ENCODE measurements around the gene SCN2A. TPM values are rescaled to one million over a fixed set of nuclear protein-coding genes. Genes with fewer than 3 reads are reported as not detected.
"Not testable (repeated sequence)": the region's sequence is repeated elsewhere in the genome, so short reads cannot be mapped to it uniquely, and the experiment has no call there.

The SCN2A gene
- total RNA-seq, 2 experiments from 2014 or later, result not detected

DNA sequence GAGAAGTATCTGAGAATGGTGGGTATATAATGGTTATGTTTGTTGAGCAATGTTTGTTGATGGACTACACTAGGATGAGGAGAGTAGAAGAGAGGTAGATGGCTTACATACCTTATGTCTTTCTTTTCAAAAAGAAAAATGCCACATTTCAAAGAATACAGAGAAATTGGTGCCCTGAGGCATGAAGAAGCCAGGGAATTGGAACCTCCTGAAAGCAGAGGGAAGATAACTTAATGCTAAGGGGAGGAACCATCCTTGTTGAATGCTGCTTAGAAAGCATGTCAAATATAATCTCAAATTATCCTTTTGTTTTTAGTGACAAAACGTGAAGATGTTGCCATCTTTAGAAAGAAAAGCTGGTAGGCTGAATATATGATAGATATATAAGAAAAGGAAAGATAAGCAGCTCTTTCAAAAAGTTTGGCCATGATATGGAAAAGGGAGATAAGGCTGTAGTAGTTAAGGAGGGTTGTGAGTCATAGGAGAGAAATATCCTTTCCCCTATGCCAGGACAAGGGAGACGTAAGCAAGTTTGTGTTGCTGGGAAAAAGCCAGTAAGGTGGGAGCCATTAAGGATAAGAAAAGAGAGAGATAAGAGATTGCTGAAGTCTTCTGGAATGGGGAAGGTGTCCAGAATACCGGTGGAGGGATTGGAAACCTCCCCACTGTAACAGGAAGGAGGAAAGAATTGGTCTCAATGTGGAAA lies 66.3 kb downstream of the SCN2A start:
- CTCF ChIA-PET, result interaction anchor here (1.4 kb wide), 1 partner anchor 66 kb away, joined by 3 read pairs; the partner anchor contains the start of gene SCN2A
- H3K36me3 Mint-ChIP-seq (ENCODE audit: low read depth), result no peaks in the 10 kb centered on the region

DNA sequence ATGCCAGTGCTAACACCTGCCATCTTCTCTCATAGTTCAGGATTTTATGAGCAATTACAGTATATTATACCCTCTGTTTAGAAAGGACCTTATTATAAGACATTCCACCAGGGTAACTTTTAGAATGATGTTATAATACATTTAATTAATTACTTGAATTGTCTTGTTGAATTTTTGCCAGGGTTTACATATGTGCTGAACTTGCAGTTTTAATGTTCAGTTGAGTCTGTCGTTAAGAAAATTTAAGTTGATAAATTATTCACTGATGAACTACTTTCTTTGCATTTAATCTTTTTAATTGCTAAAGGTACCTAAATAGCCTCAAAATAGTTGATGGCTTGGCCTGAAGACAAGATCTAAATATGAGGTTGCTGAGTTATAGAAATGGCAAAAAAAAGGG lies 68.1 kb downstream of the SCN2A start:
- no peaks in the 10 kb centered on the region for H3K27me3 Mint-ChIP-seq
- CTCF ChIA-PET, result no interaction called here
- H3K36me3 Mint-ChIP-seq (ENCODE audit: low read depth), result no peaks in the 10 kb centered on the region
- no peaks in the 10 kb centered on the region for H3K9me3 Mint-ChIP-seq
- POLR2A ChIA-PET, result no interaction called here
- H3K4me1 Mint-ChIP-seq, result no peaks in the 10 kb centered on the region
- no peak overlapping the region for H3K4me3 Mint-ChIP-seq
- H3K27ac Mint-ChIP-seq, result no peak overlapping the region
- DNase-seq, result no peak

More for the DNA sequence above, 66.3 kb downstream of the SCN2A start:
- H3K4me1 Mint-ChIP-seq, result no peaks in the 10 kb centered on the region
- H3K9me3 Mint-ChIP-seq, result no peaks in the 10 kb centered on the region
- no peak overlapping the region for H3K27ac Mint-ChIP-seq
- DNase-seq, result no peak
- POLR2A ChIA-PET, result no interaction called here
- H3K4me3 Mint-ChIP-seq, result no peak overlapping the region
- no peaks in the 10 kb centered on the region for H3K27me3 Mint-ChIP-seq

DNA sequence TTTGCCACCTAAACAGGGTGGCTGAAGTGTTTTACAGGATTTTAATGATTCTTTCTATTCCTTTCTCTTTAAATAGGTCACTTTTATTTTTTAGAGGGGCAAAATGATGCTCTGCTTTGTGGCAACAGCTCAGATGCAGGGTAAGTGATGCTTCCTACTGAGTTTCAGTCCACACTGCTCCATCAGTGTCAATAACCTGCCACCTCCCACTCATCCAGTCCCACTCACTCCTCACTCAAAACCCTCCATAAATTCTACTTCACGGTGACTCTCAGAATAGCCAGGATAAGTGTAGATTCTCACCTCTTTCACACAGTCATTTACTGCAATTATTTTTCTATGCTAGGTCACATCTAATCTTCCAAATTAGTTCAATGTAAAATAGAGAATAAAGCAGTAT lies 72.7 kb downstream of the SCN2A start:
- H3K9me3 Mint-ChIP-seq, result no peaks in the 10 kb centered on the region
- H3K4me3 Mint-ChIP-seq, result no peak overlapping the region
- H3K27me3 Mint-ChIP-seq, result no peaks in the 10 kb centered on the region
- H3K4me1 Mint-ChIP-seq, result peaks cover 3% of the 10 kb centered on the region
- ChIA-PET POLR2A (no interaction called here), CTCF (no interaction called here)
- no peak overlapping the region for H3K27ac Mint-ChIP-seq
- H3K36me3 Mint-ChIP-seq (ENCODE audit: low read depth), result no peaks in the 10 kb centered on the region
- no peak for DNase-seq

DNA sequence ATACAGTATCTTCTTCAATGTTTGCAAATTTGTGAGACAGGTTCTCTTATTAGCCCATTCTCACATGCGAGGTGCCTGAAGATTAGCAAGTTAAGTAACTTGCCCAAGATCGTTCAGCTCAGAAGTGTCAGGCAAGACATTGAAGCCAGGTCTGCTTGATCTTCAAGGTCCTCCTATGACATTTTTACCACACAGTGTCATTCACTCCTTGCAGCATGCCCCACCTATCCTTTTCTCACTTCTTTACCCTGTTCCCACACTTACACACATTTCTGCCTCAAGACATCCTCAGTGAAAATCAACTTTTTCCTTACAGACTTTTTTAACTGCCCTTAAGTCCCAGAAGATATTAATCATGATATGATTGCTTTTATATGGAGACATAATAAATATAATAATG lies 73.8 kb downstream of the SCN2A start:
- no peak for DNase-seq
- no peak overlapping the region for H3K4me3 Mint-ChIP-seq
- H3K27me3 Mint-ChIP-seq, result no peaks in the 10 kb centered on the region
- peaks cover 3% of the 10 kb centered on the region for H3K4me1 Mint-ChIP-seq
- no peaks in the 10 kb centered on the region for H3K36me3 Mint-ChIP-seq (ENCODE audit: low read depth)
- POLR2A ChIA-PET, result no interaction called here
- H3K9me3 Mint-ChIP-seq, result no peaks in the 10 kb centered on the region
- H3K27ac Mint-ChIP-seq, result no peak overlapping the region
- CTCF ChIA-PET, result no interaction called here

DNA sequence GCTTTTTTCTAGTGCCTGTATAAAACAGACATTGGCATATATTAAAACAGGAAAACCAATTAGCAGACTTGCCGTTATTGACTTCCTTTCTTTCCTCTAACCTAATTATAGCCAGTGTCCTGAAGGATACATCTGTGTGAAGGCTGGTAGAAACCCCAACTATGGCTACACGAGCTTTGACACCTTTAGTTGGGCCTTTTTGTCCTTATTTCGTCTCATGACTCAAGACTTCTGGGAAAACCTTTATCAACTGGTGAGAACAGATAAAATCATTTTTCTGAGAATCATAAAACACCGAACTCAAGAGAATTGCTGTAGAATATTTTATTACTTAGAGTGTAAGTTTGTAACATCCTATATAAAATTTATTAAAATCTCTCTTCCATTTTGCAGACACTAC lies 74.3 kb downstream of the SCN2A start:
- no peak overlapping the region for H3K27ac Mint-ChIP-seq
- CTCF ChIA-PET, result no interaction called here
- H3K9me3 Mint-ChIP-seq, result no peaks in the 10 kb centered on the region
- DNase-seq, result no peak
- POLR2A ChIA-PET, result no interaction called here
- H3K4me1 Mint-ChIP-seq, result peaks cover 3% of the 10 kb centered on the region
- H3K27me3 Mint-ChIP-seq, result no peaks in the 10 kb centered on the region
- H3K4me3 Mint-ChIP-seq, result no peak overlapping the region
- H3K36me3 Mint-ChIP-seq (ENCODE audit: low read depth), result no peaks in the 10 kb centered on the region

DNA sequence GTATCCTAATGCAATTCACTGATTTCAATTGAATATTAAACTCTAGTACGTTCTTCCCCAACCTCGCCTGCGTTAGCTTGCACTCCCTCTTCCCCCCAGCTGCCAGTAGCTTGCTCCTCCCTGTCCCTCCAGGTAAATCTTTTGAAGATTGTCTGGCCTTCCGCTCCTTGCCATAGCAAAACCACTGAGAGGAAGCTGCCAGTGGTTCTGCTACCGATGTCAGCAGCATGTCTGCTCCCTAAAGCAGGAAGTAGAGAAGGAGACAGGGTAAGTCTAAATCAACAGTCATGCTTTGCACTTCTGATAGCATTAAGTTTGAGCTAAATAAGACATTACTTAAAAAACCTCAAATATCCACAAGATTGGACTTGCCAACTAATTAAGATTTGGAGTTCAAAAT lies 89.1 kb downstream of the SCN2A start:
- Mint-ChIP-seq H3K4me3 (no peak overlapping the region), H3K27me3 (no peaks in the 10 kb centered on the region), H3K36me3 (ENCODE audit: low read depth) (no peaks in the 10 kb centered on the region), H3K9me3 (no peaks in the 10 kb centered on the region), H3K4me1 (peaks cover 6% of the 10 kb centered on the region), H3K27ac (no peak overlapping the region)
- DNase-seq, result no peak
- ChIA-PET POLR2A (no interaction called here), CTCF (no interaction called here)

DNA sequence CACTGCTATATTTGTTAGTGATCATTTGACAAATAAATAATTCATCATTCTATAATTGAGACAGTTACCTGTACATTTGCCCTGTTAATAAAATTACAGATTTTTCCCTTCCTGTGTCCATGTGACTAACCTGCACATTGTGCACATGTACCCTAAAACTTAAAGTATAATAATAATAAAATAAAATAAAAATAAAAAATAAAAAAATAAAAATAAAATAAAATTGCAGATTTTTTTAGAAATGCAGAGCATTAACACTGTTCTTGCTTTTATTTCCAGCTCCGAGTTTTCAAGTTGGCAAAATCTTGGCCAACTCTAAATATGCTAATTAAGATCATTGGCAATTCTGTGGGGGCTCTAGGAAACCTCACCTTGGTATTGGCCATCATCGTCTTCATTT lies 105.1 kb downstream of the SCN2A start:
- H3K36me3 Mint-ChIP-seq (ENCODE audit: low read depth); H3K4me3 Mint-ChIP-seq; H3K27me3 Mint-ChIP-seq; H3K27ac Mint-ChIP-seq; POLR2A ChIA-PET; H3K4me1 Mint-ChIP-seq; H3K9me3 Mint-ChIP-seq; CTCF ChIA-PET; DNase-seq: not testable (repeated sequence)

DNA sequence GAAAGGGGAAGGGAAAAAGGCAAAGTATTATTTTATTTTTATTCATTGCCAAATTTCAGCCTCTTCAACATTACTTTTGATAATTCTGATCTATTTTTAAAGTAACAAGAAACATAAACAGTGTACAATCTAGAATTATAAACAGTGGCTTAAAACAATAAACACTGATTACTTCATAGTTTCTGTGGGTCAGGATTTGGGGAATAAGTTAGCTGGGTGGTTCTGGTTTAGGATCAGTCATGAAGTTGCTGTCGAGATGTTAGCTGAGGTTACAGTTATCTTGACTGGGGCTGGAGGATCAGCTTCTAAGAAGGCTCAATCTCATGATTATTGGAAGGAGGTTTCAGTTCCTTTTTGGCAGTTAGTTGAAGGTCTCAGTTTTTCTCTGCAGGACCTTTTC lies 109.2 kb downstream of the SCN2A start:
- Mint-ChIP-seq H3K27me3 (no peaks in the 10 kb centered on the region), H3K36me3 (ENCODE audit: low read depth) (no peaks in the 10 kb centered on the region), H3K27ac (no peak overlapping the region), H3K9me3 (no peaks in the 10 kb centered on the region), H3K4me1 (no peaks in the 10 kb centered on the region), H3K4me3 (no peak overlapping the region)
- DNase-seq, result no peak
- ChIA-PET CTCF (no interaction called here), POLR2A (no interaction called here)

DNA sequence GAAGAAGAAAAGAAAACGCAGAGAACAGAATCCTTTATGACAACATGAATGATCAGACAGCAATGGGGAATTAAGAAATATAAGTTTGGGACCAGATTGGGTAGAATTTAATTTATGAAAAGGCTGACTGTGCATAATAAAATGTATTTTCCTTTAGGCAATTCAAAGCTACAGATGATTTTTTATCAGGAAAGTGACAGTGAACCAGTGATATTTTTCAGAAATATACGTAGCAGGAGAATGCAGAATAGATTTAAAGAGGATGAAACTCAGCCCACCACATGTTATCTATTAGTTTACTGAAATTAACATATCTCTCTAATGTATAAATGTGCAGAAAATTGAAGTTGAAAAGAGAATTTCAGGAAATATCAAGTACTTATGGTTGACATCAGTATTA lies 110.0 kb downstream of the SCN2A start:
- Mint-ChIP-seq H3K36me3 (ENCODE audit: low read depth) (no peaks in the 10 kb centered on the region), H3K27ac (no peak overlapping the region), H3K9me3 (no peaks in the 10 kb centered on the region), H3K27me3 (no peaks in the 10 kb centered on the region), H3K4me3 (no peak overlapping the region), H3K4me1 (no peaks in the 10 kb centered on the region)
- DNase-seq, result no peak
- ChIA-PET CTCF (no interaction called here), POLR2A (interaction anchor here (0.6 kb wide), 1 partner anchor 466 kb away, joined by 3 read pairs; no protein-coding TSS in a partner anchor)

DNA sequence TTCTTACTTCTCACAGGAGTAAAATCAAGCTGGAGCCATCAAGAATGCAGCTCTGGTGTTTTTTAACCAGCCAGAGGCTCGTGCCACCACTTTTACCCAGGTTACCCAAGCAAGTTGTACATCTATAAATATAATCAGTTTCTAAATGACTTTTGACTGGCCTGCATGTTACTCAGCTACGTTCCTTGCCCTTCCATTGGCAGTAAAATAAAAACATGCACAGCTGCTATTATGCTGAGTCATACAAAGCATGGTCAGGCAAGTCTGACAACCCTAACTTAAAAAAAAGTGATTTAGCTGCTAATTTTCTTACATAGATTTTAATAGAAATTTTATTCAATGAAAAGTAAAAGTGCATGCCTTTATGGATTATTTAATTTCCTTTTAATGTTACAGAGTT lies 118.5 kb downstream of the SCN2A start:
- Mint-ChIP-seq H3K27ac (no peak overlapping the region), H3K4me3 (no peak overlapping the region), H3K4me1 (no peaks in the 10 kb centered on the region), H3K9me3 (no peaks in the 10 kb centered on the region), H3K27me3 (no peaks in the 10 kb centered on the region), H3K36me3 (ENCODE audit: low read depth) (no peaks in the 10 kb centered on the region)
- ChIA-PET CTCF (no interaction called here), POLR2A (no interaction called here)
- DNase-seq, result no peak

DNA sequence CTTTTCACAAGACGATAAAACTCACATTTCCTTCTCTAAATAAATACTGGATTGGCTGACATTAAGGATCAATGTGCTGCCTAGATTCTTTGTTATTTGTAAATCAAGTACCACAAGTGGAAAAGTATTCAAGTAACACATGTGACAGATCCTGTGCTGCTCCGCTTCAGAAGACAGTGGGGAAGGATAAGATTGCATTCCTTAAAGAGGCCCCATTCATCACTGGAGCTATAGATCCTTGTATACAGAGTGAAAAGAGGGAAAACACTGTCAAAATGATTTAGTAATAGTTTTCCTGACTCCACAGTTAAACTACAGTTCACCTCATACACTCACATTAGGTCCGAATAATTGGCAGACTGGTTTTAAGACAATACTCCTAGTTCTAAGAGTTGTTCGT lies 122.3 kb downstream of the SCN2A start:
- Mint-ChIP-seq H3K27me3 (no peaks in the 10 kb centered on the region), H3K4me3 (no peak overlapping the region), H3K36me3 (ENCODE audit: low read depth) (no peaks in the 10 kb centered on the region), H3K9me3 (no peaks in the 10 kb centered on the region), H3K27ac (no peak overlapping the region), H3K4me1 (no peaks in the 10 kb centered on the region)
- ChIA-PET CTCF (no interaction called here), POLR2A (no interaction called here)
- DNase-seq, result no peak

DNA sequence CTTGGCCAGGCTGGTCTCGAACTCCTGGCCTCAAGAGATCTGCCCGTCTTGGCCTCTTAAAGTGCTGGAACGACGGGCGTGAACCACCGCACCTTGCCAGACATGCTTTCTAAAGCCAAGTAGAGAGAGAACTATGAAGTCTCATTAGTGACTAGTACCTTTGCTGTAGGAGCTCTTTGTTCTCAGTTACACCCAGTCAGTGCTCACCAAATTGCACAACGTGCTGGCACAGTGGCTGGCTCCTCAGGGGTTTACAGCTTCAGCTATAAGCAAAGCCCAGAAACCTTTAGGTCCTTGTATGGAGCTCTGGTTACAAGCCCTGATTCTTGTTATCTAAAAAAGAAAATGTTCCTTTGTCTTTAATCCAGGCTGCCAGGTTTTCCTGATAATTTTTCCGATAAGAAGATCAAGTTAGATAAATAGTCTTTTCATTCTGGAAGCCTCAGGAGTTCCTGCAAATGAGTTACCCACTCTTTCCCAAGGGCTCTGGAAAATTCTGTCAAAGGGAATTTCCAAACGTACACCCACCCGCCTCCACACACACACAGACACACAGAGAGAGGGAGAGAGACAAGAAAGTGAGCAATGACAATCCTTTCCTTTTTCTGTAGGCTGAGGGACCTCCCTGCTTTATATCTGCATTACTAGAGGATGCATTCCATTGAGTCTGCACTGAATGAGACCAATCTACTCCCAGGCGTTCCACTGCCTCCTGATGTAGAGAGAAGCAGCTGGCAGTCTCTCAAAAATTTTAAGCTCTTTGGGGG lies 130.1 kb downstream of the SCN2A start:
- POLR2A ChIA-PET, result no interaction called here
- Mint-ChIP-seq H3K4me1 (no peaks in the 10 kb centered on the region), H3K27me3 (no peaks in the 10 kb centered on the region), H3K27ac (no peak overlapping the region), H3K4me3 (no peak overlapping the region), H3K9me3 (no peaks in the 10 kb centered on the region), H3K36me3 (ENCODE audit: low read depth) (no peaks in the 10 kb centered on the region)
- CTCF ChIA-PET, result no interaction called here
- DNase-seq, result no peak

DNA sequence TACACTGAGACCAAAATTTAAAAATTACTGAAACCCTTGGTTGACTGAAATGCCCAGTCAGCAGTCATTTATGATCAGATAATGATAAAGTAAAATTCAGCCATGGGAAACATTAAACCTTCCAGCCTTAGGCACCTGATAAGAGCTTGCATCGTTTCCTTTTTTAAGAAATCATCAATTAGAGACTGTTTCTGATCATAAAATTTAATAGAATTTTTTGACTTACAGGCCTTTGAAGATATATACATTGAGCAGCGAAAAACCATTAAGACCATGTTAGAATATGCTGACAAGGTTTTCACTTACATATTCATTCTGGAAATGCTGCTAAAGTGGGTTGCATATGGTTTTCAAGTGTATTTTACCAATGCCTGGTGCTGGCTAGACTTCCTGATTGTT lies 130.7 kb downstream of the SCN2A start:
- H3K4me3 Mint-ChIP-seq, result no peak overlapping the region
- no peaks in the 10 kb centered on the region for H3K4me1 Mint-ChIP-seq
- CTCF ChIA-PET, result no interaction called here
- no peaks in the 10 kb centered on the region for H3K27me3 Mint-ChIP-seq
- no peaks in the 10 kb centered on the region for H3K36me3 Mint-ChIP-seq (ENCODE audit: low read depth)
- H3K27ac Mint-ChIP-seq, result no peak overlapping the region
- DNase-seq, result no peak
- no peaks in the 10 kb centered on the region for H3K9me3 Mint-ChIP-seq
- POLR2A ChIA-PET, result no interaction called here

DNA sequence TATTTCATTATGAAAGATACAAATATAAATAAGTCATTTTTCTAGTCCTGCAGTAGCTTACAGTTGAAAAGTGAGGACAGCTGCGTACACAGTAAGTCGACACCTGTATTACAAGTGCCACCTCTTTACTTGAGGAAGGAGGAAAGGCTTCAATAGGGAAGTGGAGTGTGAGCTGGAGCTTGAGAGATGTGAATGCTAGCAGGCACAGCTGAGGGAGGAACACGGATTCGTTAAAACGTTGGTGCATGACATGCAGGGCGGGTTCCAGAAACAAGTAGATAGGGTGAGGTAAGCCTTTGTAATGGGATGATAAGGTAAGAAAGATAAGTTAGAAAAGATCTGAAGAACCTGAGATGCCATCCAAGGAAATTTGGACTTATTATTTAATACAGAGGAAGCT lies 132.1 kb downstream of the SCN2A start:
- ChIA-PET POLR2A (no interaction called here), CTCF (no interaction called here)
- no peak overlapping the region for H3K4me3 Mint-ChIP-seq
- no peaks in the 10 kb centered on the region for H3K4me1 Mint-ChIP-seq
- no peak for DNase-seq
- H3K9me3 Mint-ChIP-seq, result no peaks in the 10 kb centered on the region
- H3K36me3 Mint-ChIP-seq (ENCODE audit: low read depth), result no peaks in the 10 kb centered on the region
- no peaks in the 10 kb centered on the region for H3K27me3 Mint-ChIP-seq
- no peak overlapping the region for H3K27ac Mint-ChIP-seq
